Central memory CD8-positive, alpha-beta T cell (primary cell): ENCODE measurements around the gene IDH3A.
A peak's percentile ranks its signal among the peaks of the same experiment; 100 is the strongest.

Experiments used
- ATAC-seq: fragments of 150-1000 bp; cut with Tn5 transposase; replicated peaks from 2 replicates; pipeline ENCODE4 v1.10.0; 2022; ENCODE audit warnings: mild to moderate bottlenecking, moderate FRiP score, moderate number of reproducible peaks; ENCODE audit not compliant: poor library complexity, severe bottlenecking; ENCODE audit errors: extremely low read depth
- DNase-seq, 2 donors: peaks; one replicate each; pipeline ENCODE4 v3.0.0; 2021; ENCODE audit warnings: low spot score in 2 of 2
- H3K27ac Mint-ChIP-seq: one replicate; pipeline ENCODE4 v1.8.0; 2022; ENCODE audit warnings: low read depth, mild to moderate bottlenecking, moderate library complexity, mixed read lengths
- H3K27me3 Mint-ChIP-seq: one replicate; pipeline ENCODE4 v1.8.0; 2022; ENCODE audit warnings: mixed read lengths
- H3K36me3 Mint-ChIP-seq: one replicate; pipeline ENCODE4 v1.8.0; 2022; ENCODE audit warnings: mild to moderate bottlenecking, moderate library complexity, mixed read lengths; ENCODE audit not compliant: insufficient read depth
- H3K4me1 Mint-ChIP-seq: one replicate; pipeline ENCODE4 v1.8.0; 2022; ENCODE audit warnings: mixed read lengths
- H3K4me3 Mint-ChIP-seq: one replicate; pipeline ENCODE4 v1.8.0; 2022; ENCODE audit warnings: mild to moderate bottlenecking, moderate library complexity, mixed read lengths
- H3K9me3 Mint-ChIP-seq: one replicate; pipeline ENCODE4 v1.8.0; 2022; ENCODE audit warnings: mixed read lengths

IDH3A gene

DNA sequence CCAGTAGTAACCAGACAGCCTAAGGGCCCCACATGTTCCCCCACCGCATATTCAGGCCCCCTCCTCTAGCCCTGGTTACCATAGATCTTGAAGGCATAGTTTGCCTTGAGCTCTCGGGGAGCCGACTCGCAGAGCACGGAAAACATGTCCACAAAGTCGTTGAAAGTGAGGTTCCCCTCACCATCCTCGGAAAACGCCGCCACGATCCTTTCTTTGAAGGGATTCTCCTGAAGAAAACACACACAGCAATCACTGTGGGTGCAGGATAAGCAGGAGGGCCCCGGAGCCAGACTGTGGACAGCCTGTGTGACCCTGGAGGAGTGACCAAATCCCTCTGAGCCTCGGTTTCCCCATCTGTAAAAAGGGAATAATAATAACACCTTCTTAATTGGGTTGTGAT lies 40.0 kb upstream of the IDH3A start:
- no peak for DNase-seq
- Mint-ChIP-seq H3K27ac (peak overlapping the region; percentile 69), H3K27me3 (no peaks in the 10 kb centered on the region), H3K36me3 (peaks cover 4% of the 10 kb centered on the region), H3K4me1 (peaks cover 44% of the 10 kb centered on the region), H3K4me3 (no peak overlapping the region), H3K9me3 (no peaks in the 10 kb centered on the region)
- no peak for ATAC-seq

- Mint-ChIP-seq H3K27me3 (no peaks in the 10 kb centered on the region), H3K27ac (no peak overlapping the region), H3K4me3 (no peak overlapping the region), H3K4me1 (peaks cover 35% of the 10 kb centered on the region), H3K36me3 (peaks cover 4% of the 10 kb centered on the region), H3K9me3 (no peaks in the 10 kb centered on the region)
- ATAC-seq = no peak
- no peak for DNase-seq
Observed at GRCh38 chr15:78110096-78110495, 39.1 kb upstream of the IDH3A start.

GRCh38 chr15:78110916-78111475 lies 38.2 kb upstream of the IDH3A start:
- DNase-seq (no peak), ATAC-seq (no peak)
- Mint-ChIP-seq H3K27ac (peak overlapping the region; percentile 52), H3K4me3 (no peak overlapping the region), H3K9me3 (no peaks in the 10 kb centered on the region), H3K4me1 (peaks cover 26% of the 10 kb centered on the region), H3K36me3 (peaks cover 4% of the 10 kb centered on the region), H3K27me3 (no peaks in the 10 kb centered on the region)

DNA sequence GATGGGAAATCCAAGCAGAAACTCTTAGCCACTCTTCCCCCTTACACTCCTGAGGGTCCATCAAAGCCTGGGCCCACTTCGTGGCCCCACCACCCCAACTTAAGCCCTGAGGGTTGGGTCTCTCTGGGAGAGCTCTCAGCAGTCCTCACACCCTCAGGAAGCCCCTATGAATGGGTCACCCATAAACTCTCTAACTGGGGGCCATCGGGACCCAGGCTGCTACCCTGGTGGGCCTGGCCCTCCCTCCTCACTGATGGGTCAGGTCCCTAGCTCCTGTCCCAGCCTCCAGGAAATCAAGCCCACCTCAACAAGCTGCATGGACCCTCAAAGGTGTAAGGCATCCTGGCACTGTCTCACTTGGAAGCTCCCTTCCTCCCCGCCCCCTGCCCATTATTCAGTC lies 37.4 kb upstream of the IDH3A start:
- H3K27me3 Mint-ChIP-seq = no peaks in the 10 kb centered on the region
- DNase-seq (no peak), ATAC-seq (no peak)
- no peaks in the 10 kb centered on the region for H3K9me3 Mint-ChIP-seq
- no peak overlapping the region for H3K27ac Mint-ChIP-seq
- H3K36me3 Mint-ChIP-seq = peaks cover 4% of the 10 kb centered on the region
- no peak overlapping the region for H3K4me3 Mint-ChIP-seq
- peaks cover 19% of the 10 kb centered on the region for H3K4me1 Mint-ChIP-seq

DNA sequence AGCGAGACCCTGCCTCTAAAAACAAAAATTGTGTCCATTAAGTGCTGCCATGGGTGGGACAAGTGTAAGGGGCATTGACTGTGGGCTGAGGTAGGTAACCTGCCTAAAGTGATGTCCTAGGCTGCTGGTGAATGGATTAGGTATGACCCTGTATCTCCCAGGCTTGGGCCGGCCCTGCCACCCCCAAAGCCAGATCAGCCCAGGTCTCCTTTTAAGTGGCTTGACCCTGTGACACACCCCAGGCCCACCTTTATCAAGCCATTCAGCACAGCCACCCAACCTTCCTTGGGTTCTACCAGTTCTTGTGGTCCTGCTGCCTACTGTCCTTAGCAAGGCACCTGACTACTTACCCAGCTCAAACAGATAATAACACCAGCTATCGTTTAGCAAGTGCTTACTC lies 36.6 kb upstream of the IDH3A start:
- no peaks in the 10 kb centered on the region for H3K27me3 Mint-ChIP-seq

DNA sequence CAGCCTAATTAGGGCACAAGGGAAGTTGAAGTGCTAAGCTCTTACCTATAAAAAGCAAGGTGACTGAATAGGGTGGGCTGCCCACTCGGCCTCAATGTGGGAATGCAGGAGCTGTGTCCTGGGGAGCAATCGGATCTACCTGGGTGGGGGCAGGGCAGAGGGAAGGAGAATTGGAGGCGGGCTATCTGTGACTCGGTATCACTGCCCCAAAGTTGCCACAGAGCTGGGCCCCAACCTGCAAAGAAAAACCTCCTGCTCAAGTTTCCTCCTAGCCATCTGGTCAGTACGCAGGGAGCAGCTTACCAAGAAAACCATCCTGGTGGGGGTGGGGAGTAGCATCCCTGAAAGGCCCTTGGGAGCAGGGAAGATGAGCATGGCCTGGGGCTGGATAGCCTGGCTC lies 28.6 kb upstream of the IDH3A start:
- Mint-ChIP-seq H3K4me3 (no peak overlapping the region), H3K27ac (no peak overlapping the region), H3K4me1 (no peaks in the 10 kb centered on the region), H3K9me3 (no peaks in the 10 kb centered on the region), H3K36me3 (no peaks in the 10 kb centered on the region), H3K27me3 (no peaks in the 10 kb centered on the region)
- DNase-seq (no peak), ATAC-seq (no peak)

More for the DNA sequence above, 36.6 kb upstream of the IDH3A start:
- H3K4me3 Mint-ChIP-seq = no peak overlapping the region
- DNase-seq = no peak
- no peaks in the 10 kb centered on the region for H3K9me3 Mint-ChIP-seq
- peaks cover 3% of the 10 kb centered on the region for H3K36me3 Mint-ChIP-seq
- no peak overlapping the region for H3K27ac Mint-ChIP-seq
- no peak for ATAC-seq
- peaks cover 18% of the 10 kb centered on the region for H3K4me1 Mint-ChIP-seq

- peaks cover 5% of the 10 kb centered on the region for H3K4me1 Mint-ChIP-seq
- H3K4me3 Mint-ChIP-seq = no peak overlapping the region
- no peak overlapping the region for H3K27ac Mint-ChIP-seq
- no peaks in the 10 kb centered on the region for H3K9me3 Mint-ChIP-seq
- no peak for DNase-seq
- peaks cover 1% of the 10 kb centered on the region for H3K36me3 Mint-ChIP-seq
- no peaks in the 10 kb centered on the region for H3K27me3 Mint-ChIP-seq
- no peak for ATAC-seq
Observed at GRCh38 chr15:78125267-78125666, 23.9 kb upstream of the IDH3A start.

DNA sequence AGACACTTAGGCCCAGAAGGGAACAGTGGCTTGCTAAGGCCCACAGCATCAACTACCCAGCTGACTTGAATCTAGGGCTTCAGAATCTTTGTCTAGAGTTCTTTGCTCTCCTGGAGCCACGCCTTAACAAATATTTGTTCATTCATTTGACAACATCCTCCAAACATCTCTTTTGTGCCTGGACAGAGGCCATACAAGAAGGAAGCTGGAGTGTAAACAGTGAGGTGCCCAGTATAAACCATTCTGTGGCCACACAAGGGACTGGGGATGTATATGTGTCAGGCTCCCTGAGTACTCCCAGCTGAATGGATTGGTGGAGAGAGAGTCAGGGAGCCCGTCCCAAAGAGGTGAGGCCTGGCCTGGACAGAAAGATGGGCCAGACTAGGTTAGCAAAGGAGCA lies 21.3 kb upstream of the IDH3A start:
- Mint-ChIP-seq H3K36me3 (peaks cover 2% of the 10 kb centered on the region), H3K27me3 (no peaks in the 10 kb centered on the region), H3K9me3 (no peaks in the 10 kb centered on the region), H3K4me3 (no peak overlapping the region), H3K4me1 (peaks cover 17% of the 10 kb centered on the region), H3K27ac (peak overlapping the region; percentile 3)
- DNase-seq (no peak), ATAC-seq (no peak)

- Mint-ChIP-seq H3K9me3 (no peaks in the 10 kb centered on the region), H3K27ac (peak overlapping the region; percentile 79), H3K36me3 (peaks cover 2% of the 10 kb centered on the region), H3K4me1 (peaks cover 17% of the 10 kb centered on the region), H3K27me3 (no peaks in the 10 kb centered on the region), H3K4me3 (no peak overlapping the region)
- ATAC-seq (no peak), DNase-seq (no peak)
Observed at GRCh38 chr15:78129077-78129750, 19.9 kb upstream of the IDH3A start.

DNA sequence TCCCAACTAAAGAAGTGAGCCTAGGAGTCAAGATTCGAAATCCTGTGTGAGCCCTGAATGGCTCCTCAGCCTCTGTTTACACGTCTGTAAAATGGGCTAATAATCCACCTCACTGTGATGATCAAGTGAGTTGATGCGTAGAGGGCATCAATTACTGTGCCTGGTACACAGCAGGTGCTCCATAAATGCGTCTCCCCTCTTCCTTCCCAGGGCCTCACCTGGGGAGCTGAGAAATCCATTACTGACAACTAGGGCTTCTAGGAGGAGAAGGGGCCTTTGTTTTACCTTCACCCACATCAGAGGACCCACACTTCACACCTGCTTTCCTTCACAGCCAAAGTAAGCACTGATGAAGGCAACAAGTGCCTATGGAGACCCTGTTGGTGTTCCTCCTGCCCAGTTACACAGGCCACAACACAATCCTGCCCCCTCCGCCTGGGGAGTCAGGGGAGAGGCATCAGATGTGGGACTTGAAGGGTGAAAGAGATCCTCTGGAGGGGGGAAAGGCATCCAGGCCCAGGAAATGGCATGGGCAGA lies 19.3 kb upstream of the IDH3A start:
- H3K36me3 Mint-ChIP-seq = peaks cover 2% of the 10 kb centered on the region
- H3K4me3 Mint-ChIP-seq = peak overlapping the region; percentile 92
- peaks cover 17% of the 10 kb centered on the region for H3K4me1 Mint-ChIP-seq
- H3K27me3 Mint-ChIP-seq = no peaks in the 10 kb centered on the region
- H3K9me3 Mint-ChIP-seq = no peaks in the 10 kb centered on the region
- ATAC-seq (no peak), DNase-seq (no peak)
- H3K27ac Mint-ChIP-seq = peak overlapping the region; percentile 79

DNA sequence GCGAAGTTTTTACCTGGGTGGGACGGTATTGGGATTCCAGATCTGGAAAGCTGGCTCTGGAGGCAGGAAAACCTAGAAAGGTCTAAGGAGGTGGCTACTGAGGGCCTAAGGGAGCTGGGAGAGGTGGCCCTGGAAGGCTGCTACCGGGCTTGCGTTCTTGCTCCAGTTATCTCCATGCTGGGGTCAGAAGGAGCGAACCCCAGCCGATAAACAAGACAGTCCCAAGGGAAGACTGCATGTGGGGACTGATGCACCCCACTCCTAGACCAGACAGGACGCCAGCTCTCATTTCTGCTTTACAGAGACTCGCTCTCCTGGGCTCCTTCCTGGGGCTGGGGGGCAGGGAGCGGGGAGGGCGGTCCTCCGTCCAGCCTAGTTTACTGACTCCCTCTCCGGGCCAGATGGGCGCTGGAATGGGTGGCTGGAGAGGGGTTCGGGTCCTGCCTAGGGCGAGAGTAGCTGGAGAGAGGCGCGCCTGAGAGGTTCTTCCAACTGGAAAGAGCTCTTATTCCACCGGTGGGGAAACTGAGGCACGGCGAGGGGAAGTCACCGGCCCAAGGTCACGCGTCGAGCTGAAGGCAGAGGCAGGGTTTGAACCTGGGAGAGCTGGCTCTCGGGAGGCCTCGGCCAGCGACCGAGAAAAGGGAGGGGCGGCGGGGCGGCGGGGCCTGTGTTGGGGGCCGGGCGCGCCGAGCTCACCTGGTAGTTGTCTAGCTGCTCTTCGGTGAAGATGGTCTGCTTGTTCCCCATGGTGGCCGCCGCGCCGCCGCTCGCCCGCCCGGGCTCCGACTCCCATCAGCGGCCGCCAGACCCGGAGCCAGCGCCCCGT lies 18.5 kb upstream of the IDH3A start:
- H3K4me1 Mint-ChIP-seq = peaks cover 17% of the 10 kb centered on the region
- DNase-seq (no peak), ATAC-seq (peak; percentile 53)
- H3K36me3 Mint-ChIP-seq = peaks cover 2% of the 10 kb centered on the region
- H3K4me3 Mint-ChIP-seq = peak overlapping the region; percentile 92
- H3K27me3 Mint-ChIP-seq = no peaks in the 10 kb centered on the region
- H3K9me3 Mint-ChIP-seq = no peaks in the 10 kb centered on the region
- peak overlapping the region; percentile 79 for H3K27ac Mint-ChIP-seq

GRCh38 chr15:78131295-78132061 lies 17.7 kb upstream of the IDH3A start, which contains the start of gene CIB2:
TSS of gene CIB2 (minus strand) at chr15:78131445. CDS start at chr15:78131215, 230 bp downstream.
- H3K27me3 Mint-ChIP-seq = no peaks in the 10 kb centered on the region
- ATAC-seq (peak; percentile 65), DNase-seq (peak; percentile 61 to 71)
- H3K4me3 Mint-ChIP-seq = peak within 1 kb of the TSS; percentile 92
- peaks cover 17% of the 10 kb centered on the region for H3K4me1 Mint-ChIP-seq
- H3K27ac Mint-ChIP-seq = peak within 1 kb of the TSS; percentile 79
- no peaks in the 10 kb centered on the region for H3K9me3 Mint-ChIP-seq
- H3K36me3 Mint-ChIP-seq = peaks cover 2% of the 10 kb centered on the region
